Stimulated activated CD8-positive, alpha-beta memory T cell treated with anti-CD3 and anti-CD28 coated beads, Interleukin-2, amount 100 ng/mL, for 1 hour (primary cell): ENCODE data around the gene SCP2.

Experiments used
- DNase-seq, 2 donors: peaks; one replicate each; pipeline ENCODE4 v3.0.0-alpha.2; 2020; ENCODE audit warnings: low read depth in 2 of 2

SCP2 gene

DNA sequence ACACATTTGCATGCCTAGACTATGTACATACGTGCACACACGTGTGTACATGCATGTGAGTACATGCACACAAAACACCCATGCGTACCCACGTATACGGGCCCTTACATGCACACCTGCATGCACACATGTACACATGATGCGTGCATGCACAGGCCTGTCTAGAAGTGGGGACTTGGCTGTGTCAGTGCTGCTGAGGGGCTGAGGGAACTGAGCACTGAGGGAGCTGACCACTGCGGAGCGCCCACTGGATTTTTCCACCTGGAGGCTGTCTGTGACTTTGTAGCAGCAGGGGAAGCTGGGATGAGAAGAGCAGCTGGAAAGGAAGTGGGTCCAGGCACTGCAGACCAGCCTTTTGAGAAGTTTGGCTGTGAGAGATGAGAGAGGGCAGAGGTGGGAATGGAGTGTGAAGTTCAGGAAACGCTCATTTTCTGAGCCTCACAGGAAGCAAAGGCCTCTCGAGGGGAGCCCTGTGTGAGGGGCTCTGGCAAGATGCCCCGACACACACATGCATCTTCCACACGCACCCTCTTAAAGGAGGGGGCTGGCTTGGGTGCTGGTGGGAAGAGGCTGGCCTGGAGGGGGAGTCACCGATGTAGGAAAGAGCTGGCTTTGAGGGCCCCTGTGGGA is 155.9 kb downstream of the SCP2 start:
- no peak for DNase-seq

DNA sequence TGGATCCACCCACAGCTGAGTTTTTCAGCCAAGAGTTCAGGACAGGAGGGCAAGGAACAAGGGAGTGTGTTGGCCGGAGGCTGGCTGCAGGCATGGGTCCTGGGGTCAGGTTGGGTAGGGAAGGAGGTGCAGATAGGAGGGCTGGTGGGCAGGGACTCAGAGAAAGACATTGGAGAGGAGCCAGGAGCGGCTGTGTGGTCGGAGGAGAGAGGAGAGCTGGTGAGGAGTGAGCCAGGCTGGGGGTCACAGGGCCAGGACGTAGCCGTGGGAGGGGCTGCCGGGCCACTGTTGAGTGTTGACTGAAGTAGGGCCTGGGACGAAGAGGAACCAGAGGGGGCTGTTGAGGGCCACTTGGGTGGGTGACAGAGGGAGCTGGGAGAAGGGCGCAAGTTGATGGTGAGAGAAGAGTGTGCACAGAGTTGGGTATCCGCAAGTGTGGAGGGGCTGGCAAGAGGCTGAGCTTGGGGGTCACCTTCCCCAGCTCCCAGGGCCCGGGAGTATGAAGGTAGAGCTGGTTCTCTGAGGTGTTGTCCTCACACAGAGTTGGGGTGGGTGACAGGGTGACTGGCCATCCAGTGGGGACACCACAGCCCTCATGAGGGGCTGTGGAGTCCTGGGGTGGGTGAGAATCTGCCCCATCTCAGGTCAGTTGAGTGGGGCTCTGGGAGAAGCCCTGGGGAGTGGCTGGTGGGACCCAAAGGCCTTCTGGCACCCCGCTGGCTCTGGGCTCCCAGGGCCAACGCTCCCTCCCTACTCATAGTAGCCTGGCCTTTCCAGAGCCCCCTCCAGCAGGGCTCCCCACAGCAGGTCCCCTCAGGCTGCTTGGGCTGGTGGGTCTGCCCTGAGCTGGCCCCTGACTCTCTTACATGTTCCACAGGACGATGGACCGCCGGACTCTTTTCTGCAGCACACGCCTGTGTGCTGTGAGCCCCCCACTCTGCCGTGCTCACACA is 156.8 kb downstream of the SCP2 start:
- no peak for DNase-seq

DNA sequence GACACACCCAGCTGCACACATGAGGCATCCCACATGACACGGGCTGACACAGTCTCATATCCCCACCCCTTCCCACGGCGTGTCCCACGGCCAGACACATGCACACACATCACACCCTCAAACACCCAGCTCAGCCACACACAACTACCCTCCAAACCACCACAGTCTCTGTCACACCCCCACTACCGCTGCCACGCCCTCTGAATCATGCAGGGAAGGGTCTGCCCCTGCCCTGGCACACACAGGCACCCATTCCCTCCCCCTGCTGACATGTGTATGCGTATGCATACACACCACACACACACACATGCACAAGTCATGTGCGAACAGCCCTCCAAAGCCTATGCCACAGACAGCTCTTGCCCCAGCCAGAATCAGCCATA is 157.5 kb downstream of the SCP2 start:
- no peak for DNase-seq

DNA sequence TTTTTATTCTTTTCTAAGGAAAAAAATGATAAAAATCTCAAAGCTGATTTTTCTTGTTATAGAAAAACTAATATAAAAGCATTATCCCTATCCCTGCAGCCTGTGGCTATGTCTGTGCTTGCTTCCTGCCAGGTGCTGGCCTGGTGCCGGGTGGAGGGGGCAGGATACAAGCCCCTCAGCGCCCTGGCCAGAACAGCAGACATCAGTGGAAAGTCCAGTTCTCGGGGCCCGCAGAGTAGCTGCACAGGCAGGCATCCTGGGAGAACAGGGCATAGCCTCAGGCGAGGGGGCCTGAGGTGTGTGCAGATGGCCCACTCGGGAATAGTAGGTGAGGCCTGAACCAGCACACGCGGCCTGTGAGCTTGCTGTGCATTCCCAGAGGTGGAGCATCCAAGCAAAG is 158.3 kb downstream of the SCP2 start:
- DNase-seq: no peak

DNA sequence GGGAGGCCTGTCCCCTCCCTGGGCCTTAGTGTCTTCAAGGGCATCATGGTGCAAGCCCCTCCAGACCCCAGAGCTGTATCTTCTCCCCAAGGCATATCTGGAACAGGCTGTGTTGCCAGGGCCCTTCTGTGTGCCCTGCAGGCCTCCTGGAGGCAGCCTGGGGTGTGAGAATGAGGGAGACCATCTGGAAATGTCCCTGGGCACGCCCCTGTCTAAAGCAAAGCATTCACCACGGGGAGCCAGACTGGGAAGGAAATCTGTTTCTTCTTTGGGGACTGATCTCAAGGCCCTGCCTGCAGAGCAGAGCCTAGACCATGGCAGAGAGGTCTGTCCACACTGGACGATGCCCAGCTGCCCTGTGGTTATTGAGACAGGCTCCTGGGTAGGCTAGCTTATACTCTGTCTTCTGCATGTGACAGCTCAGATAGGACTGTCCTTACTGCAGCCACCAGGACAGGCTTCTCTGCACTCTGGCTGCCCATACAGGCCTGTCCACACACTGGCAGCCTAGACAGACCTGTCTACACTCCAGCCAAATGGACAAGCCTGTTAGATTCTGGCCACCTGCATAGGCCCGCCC is 159.5 kb downstream of the SCP2 start:
- DNase-seq: no peak

DNA sequence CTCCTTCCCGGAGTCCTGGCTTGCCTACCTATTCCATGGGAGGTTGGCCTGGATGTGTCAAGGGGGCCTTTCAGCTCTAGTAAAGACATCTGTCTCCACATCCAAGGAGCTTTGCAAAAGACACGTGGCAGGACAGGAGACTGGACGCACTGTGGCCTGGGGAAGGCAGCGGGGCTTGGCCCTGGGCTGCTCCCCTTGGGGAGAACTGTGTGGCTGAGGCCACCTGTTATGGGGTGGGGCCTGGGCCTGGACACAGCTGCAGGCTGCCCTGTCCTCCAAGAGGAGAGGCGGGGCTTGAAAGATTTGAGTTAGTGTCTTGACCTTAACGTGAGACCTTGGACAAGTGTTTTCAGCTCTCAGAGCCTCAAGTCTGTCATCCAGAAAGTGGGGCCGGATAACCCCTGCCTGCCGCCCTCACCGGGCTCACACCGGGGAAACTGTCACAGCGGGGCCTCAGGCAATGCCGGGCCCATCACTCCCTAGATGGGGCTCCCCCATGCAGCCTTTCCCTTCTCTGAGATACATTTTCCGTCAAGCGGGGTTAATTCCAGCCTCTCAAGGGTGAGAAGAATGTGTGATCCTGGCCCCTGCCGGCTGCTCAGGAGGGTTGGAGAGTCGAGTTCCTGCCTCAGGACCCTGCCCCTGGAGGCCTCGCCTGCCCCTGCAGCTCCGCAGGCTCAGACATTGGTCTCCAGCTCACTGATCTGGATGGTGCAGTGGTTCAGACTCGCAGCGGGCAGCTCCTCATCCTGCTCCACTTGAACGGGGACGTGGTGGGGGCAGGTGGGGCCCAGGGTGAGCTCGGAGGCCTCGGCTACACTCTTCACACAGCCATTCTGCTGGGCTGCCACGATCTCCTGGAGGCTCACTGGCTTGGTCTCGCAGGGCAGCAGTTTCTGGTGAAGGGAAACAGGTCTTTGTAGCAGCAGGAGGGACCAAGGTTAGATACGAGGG is 160.5 kb downstream of the SCP2 start:
- no peak for DNase-seq

DNA sequence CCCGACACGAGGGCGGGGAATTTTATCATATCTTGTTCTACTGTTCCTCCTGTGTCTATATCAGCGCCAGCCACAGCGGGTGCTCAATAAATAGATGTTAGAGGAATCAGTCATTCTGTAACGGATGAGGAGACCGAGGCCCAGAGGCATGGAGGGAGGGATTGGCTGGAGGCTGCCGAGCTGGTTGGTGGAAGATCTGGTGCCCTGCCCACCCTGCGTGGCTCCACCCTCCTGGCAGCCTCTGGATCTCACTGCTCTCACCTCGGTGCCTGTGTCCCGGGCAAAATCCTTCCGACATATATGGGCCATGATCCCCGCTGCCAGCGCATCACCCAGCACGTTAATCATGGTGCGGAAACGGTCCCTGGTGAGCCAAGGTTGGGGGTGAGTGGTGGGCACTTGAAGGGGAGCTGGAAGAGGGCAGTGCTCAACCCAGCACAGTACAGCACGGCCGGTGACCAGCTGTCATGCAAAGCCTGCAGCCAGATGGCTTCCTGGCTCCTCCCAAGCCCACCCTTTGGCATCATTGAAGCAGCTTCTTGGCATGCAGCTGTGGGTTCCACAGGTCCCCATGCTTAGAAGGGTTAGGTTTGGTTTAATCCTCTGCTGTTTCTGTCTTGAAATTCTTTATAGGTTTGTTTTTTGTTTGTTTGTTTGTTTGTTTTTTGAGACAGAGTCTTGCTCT is 161.7 kb downstream of the SCP2 start:
- DNase-seq: no peak

DNA sequence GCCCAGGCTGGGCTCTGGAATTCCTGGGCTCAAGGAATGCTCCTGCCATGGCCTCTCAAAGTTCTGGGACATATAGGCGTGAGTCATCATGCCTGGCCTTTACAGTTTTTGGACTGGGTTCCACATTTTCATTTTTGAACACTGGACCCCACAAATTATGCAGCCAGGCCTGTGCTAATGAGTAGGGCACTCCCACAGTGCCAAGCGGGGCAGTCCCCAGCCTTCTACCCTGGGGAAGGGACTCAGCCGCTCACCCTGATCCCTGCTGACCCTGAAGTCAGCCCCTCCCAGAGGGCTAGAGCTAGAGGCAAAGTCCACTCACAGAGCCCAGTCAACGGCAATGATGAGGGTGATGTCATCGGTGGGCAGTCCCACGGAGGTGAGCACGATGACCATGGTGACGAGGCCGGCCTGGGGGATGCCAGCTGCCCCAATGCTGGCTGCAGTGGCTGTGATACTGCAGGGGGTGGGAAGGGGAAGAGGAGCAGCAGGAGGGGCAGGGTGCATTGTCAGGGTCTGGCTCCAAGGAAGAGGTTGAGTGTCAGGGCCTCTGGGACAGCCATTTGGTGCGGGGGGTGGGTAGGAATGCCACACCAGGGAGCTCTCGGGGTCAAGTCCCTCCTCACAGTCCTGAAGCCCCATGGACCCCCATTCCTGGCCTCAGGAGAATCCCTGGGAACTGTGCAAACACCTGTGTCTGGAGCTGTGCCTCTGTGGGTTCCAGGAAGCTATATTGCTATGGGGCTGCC is 162.6 kb downstream of the SCP2 start:
- no peak for DNase-seq

DNA sequence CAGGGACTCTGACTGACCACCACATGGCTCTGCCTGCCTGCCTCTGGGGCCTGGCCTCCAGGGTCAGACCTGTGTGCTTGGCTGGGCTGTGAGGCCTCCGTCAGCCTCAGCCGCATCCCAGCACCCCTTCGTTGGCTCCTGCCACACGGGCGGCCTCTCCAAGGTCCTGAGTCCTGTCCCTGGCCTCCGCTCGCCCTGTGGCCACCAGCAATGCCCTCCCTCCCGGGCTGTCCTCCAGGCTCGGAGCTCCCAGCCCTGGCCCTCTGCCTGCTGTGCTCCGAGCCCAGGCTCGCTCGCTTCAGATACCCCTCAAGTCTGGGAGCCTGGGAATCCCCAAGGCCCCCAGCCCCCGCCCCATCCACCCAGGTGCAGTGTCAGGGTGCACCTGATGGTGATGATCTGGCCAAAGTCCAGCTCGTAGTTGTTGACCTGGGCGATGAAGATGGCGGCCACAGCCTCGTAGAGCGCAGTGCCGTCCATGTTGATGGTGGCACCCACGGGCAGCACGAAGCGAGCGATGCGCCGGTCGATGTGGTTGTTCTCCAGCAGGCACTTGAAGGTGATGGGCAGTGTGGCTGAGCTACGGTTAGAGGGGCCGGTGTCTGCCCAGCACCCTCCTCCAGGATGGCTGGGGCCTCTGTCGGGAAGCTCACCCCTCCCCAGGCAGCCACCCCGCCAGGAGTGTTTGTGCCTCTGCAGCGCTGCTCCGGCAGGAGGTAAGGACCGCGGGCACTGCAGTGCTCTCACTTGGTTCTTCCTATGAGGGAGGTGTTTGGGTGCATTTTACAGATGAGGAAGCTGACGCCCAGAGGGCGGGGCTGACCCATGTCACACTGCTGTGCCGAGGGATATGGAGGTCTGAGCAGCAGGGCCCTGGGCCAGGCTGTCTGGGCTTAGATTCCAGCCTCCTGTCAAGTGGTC is 163.4 kb downstream of the SCP2 start:
- no peak for DNase-seq

DNA sequence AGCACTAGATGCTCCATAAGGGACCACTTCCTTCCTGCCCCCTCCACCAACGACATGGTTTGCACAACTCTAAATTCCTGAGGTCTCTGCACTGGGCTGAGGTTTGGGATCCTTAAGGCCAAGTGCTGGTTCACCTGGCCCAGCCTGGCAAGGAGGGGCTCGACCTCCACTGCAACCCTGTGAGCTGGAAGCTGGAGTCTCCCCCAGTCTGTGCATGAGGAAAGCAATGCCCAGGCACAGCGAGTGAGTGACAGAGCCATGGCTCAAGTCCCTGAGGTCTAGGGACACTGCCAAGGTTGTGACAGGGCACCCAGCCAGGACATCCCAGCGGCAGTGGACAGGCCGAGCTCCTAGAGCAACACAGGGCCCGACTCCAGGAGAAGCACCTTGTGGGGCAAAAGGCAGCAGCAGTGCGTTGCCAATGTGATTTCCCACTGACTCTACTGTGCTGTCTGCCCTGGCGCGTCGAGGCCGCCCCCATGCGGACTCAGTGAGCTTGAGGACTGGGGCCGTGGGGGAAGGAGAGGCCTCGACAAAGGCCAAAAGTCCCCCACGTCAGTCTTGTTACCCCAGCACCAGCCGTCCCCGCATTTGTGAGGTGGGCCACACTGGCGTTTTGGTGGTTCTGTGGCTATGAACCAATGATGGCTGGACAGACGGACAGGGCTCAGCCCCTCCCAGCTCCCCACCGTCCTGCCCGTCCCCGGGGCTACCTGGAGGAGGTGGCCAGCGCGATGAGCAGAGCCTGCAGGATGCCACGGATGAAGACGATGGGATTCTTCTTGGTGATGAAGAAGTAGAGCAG is 165.0 kb downstream of the SCP2 start:
- no peak for DNase-seq

DNA sequence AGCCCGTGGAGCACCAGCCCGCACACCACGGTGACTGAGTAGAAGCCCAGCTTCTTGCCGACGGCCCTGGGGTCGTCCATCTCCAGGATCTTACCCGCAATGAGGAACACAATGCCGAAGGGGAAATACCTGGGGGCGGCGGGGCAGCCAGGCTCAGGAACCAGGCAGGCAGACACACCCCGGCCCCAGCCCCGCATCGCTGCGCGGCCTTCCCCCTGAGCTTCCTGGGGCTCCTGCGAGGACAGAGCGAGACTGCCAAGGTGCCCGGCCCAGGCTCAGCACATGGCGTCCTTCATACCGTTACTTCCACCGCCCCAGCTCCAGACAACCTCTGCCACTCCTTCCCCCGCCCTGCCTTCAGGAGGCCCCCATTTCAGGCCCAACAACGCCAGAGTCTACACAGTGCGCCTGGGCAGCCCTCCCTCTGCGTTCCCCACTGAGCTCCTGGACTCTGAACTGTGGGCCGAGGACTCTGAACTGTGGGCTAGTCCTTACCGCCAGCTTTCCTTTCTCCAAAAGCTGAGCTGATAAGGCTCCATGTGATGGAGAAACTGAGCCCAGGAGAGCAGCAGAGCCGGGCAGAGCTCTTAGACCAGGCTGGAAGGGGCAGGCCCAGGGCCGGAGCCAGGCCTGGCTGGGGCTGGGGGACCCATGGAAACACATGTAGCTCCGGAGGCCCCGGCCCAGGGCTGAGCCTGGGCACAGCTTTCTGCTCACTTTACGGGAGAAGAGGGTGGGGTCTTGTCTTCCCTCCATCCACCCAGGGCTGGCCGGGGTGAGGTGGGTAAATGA is 165.8 kb downstream of the SCP2 start:
- DNase-seq: no peak

DNA sequence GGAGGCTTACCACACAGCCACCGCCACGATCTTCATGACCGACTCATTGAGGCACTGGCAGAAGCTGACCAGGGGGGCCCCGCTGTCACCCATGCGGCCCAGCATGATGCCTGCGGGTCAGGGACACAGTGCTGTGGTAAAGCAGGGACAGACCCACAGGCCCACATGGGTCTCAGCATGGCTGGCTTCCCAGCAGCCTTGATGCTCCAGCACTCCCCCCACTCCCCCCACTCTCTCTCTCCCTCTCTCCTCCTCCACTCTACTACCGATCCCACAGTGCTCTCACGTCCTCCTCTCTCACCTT is 166.3 kb downstream of the SCP2 start:
- DNase-seq: no peak

DNA sequence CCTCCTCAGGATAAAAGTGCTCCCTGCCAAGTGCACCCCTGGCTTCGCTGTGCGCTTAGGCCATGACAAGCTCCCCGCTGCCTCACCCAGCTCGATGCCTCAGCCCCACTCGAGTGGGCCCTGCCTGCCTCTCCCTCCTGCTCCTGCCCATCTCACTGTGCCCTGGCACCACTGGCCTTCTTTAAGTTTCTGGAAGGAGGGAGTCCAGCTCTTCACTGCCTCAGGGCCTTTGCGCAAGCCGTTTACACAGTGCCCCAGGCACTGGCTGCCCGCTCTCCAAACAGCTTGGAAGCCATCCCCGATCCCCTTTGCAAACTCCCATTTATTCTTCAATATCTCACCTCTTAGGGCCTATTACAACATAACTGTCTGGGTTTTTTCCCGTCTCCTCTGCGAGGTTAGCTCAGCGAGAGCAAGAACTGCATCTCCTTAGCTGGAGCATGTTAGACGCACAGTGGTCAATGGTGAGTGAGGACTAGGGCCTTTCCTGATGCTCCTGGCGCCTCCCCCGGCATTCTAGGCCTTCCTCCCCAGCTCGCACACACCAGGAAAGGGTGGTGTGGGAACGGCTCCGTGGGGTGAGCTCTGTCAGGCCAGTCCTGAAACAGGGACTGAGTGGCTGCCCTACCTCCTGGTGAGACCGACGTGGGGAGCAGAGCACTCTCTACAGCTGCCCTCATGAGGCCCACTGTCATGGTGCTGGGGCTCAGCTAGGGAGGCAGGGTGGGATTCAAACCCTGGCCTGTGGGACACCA is 166.9 kb downstream of the SCP2 start:
- no peak for DNase-seq

DNA sequence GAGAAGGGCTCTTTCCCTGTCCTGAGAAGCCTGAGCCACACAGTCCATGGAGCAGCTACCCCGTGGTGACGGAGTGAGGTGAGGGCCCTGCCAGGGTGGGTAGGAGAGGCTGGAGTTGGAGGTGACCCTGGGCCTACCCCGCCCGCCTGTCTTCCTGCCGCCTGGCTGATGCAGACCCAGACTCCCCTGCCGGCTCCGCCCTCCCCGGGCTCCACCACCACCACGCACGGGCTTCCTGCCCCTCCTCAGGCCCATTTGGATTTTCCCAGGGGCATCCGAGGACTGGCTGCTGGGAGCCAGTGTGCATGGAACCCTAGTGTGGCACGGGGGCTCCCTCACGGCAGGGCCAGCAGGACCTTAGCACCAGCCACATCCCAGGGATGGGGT is 167.4 kb downstream of the SCP2 start:
- DNase-seq: no peak
